ENCODE results near the gene APOA1. TPM values are rescaled to one million over a fixed set of nuclear protein-coding genes. Genes with fewer than 3 reads are reported as not detected.
"Not testable (repeated sequence)": the region's sequence is repeated elsewhere in the genome, so short reads cannot be mapped to it uniquely, and the experiment has no call there.

APOA1 gene
- total RNA-seq, 1 donor from 2014 or later, result 0.16 TPM

- DNase-seq (ENCODE audit: low read depth), result no peak
Observed at GRCh38 chr11:116821050-116821918, 16.1 kb downstream of the APOA1 start.

- DNase-seq (ENCODE audit: low read depth), result no peak
Observed at GRCh38 chr11:116819049-116819448, 18.4 kb downstream of the APOA1 start.

GRCh38 chr11:116814502-116814901 lies 22.9 kb downstream of the APOA1 start:
- no peak for DNase-seq (ENCODE audit: low read depth)

GRCh38 chr11:116813781-116814471 lies 23.5 kb downstream of the APOA1 start:
- no peak for DNase-seq (ENCODE audit: low read depth)

GRCh38 chr11:116813170-116813569 lies 24.3 kb downstream of the APOA1 start:
- no peak for DNase-seq (ENCODE audit: low read depth)

GRCh38 chr11:116812109-116812508 lies 25.3 kb downstream of the APOA1 start:
- DNase-seq (ENCODE audit: low read depth), result no peak

GRCh38 chr11:116811194-116811593 lies 26.2 kb downstream of the APOA1 start:
- no peak for DNase-seq (ENCODE audit: low read depth)

GRCh38 chr11:116808262-116809175 lies 28.9 kb downstream of the APOA1 start:
- no peak for DNase-seq (ENCODE audit: low read depth)

- DNase-seq (ENCODE audit: low read depth), result no peak
Observed at GRCh38 chr11:116807601-116808261, 29.7 kb downstream of the APOA1 start.

GRCh38 chr11:116804001-116804400 lies 33.4 kb downstream of the APOA1 start:
- DNase-seq (ENCODE audit: low read depth), result no peak

- DNase-seq (ENCODE audit: low read depth), result not testable (repeated sequence)
Observed at GRCh38 chr11:116801662-116802061, 35.8 kb downstream of the APOA1 start.

GRCh38 chr11:116800610-116801009 lies 36.8 kb downstream of the APOA1 start:
- DNase-seq (ENCODE audit: low read depth), result no peak

GRCh38 chr11:116798368-116798767 lies 39.1 kb downstream of the APOA1 start:
- DNase-seq (ENCODE audit: low read depth), result no peak

GRCh38 chr11:116797816-116798215 lies 39.6 kb downstream of the APOA1 start:
- DNase-seq (ENCODE audit: low read depth), result no peak

GRCh38 chr11:116796548-116796947 lies 40.9 kb downstream of the APOA1 start:
- no peak for DNase-seq (ENCODE audit: low read depth)

- peak; percentile 75 for DNase-seq (ENCODE audit: low read depth)
Observed at GRCh38 chr11:116794851-116795250, 42.6 kb downstream of the APOA1 start.

GRCh38 chr11:116793772-116794097 lies 43.7 kb downstream of the APOA1 start:
- DNase-seq (ENCODE audit: low read depth), result peak; percentile 62

- DNase-seq (ENCODE audit: low read depth), result peak; percentile 86
Observed at GRCh38 chr11:116792869-116793771, 44.3 kb downstream of the APOA1 start.

GRCh38 chr11:116792144-116792868 lies 45.1 kb downstream of the APOA1 start:
- no peak for DNase-seq (ENCODE audit: low read depth)
